GM11168 (cell line): ENCODE results near the gene OXSR1.
"Not testable (repeated sequence)": the region's sequence is repeated elsewhere in the genome, so short reads cannot be mapped to it uniquely, and the experiment has no call there.

Experiments used
- in situ Hi-C: fragments of 300-500 bp; cut with MboI; formaldehyde crosslinking; loops from one replicate; pipeline ENCODE4 v1.12.0; 2022; ENCODE audit warnings: low sequenced_read_pairs; ENCODE audit not compliant: unreplicated experiment

The OXSR1 gene

DNA sequence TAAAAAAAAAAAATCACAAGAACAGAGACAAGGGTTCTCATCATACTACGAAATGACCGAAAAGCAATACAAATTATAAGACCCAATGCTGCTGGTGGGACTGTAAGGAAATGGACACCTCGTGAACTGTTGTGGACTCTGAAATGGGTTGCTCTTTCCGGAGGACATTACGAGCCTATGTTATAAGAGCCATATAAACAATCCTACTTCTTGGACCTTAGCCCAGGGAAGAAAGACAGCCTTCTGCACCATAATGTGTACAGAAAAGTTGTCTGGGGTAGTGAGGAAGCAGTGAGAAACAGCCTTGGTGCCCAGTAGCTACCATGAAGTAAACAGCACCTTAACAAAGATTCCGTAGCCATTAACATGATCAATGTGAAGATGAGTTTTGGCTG is 119.4 kb downstream of the OXSR1 start:
- in situ Hi-C loops = no loop called here

DNA sequence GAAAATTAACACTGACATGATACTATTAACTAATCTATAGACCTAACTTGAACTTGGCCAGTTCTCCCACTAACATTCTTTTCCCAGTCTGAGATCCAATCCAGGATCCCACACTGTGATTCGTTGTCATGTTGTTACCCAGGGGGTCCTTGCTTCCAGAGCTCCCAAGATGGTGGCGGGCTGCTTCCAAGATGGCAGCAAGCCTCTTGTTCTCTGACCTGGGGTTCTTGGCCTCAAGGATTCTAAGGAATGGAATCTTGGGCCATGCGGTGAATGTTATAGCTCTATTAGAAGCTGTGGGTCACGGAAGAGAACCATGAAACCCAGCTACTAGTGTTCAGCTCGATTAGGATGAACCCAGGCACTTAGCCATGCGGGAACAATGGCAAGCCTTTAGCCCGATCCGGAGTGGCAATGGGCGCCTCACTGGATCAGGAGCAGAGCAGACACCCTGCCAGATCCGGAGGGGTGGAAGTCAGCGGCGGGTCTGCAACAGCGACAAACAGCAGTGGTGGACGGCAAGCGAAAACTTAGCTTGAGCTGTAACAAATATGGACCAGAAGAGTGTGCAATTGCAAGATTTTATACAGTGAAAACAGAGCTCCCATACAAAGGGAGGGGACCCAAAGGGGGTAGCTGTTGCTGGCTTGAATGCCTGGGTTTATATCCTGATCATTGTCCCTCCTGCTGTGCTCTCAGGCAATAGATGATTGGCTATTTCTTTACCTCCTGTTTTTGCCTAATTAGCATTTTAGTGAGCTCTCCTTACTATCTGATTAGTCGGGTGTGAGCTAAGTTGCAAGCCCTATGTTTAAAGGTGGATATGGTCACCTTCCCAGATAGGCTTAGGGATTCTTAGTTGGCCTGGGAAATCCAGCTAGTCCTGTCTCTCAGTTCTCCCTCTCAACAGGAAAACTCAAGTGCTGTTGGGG is 124.2 kb downstream of the OXSR1 start:
- in situ Hi-C loops = not testable (repeated sequence)

DNA sequence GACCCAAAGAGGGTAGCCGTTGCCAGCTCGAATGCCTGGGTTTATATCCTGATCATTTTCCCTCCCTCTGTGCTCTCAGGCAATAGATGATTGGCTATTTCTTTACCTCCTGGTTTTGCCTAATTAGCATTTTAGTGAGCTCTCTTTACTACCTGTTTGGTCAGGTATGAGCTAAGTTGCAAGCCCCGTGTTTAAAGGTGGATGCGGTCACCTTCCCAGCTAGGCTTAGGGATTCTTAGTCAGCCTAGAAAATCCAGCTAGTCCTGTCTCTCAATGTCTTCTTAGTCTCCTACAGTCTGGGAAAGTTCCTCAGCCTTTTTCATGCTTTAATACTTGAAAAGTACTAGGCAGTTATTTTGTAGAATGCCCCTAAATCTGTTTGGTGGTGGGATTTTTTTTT is 131.7 kb downstream of the OXSR1 start:
- in situ Hi-C loops = not testable (repeated sequence)

DNA sequence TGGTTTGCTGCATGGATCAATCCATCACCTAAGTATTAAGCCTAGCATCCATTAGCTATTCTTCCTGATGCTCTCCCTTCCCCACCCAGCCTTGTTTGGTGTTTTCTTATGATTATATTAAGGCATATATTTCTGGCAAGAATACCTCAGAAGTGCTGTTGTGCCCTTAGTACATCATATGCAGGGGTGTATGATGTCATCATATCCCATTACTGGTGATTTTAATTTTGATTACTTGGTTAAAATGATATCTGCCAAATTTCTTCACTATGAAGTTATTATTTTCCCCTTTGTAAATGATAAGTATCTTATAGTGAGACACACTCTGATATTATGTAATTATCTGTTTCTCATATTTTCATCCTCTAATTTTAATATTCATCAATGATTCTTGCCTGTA is 132.2 kb downstream of the OXSR1 start:
- in situ Hi-C loops = no loop called here

DNA sequence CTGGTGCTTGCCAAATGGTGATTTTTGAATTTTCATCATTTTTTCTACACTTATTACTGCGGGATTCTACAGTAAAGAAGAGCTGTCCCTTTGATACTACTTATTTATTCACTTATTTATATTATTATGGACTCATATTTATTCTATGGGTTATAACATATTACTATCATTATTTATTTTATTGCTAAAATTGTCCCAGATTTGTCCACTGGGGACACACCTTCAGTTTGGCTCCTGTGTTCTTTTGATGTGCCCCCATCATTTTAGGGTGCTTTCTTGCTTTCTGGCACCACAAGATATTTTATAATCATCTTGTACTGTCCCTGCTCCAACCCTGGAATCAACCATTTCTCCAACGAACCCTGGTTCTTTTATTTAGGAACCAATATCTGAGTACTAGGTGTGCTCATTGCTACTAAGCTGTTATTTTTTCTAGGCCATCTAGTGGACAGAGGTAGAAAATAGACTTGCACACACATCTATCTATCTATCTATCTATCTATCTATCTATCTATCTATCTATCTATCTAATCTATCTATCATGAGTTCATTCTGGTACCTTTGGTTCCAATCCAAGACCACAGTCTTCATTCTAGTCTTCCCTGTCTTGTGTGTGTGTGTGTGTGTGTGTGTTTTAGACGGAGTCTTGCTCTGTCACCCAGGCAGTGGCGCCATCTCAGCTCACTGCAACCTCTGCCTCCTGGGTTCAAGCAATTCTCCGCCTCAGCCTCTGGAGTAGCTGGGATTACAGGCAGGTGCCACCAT is 132.8 kb downstream of the OXSR1 start:
- in situ Hi-C loops = no loop called here
